ENCODE data around the gene NLGN4X. TPM values are rescaled to one million over a fixed set of nuclear protein-coding genes. Genes with fewer than 3 reads are reported as not detected.

NLGN4X gene
- total RNA-seq, 4 donors from 2014 or later = 0.22 to 3.8 (median 1.6) TPM

- TF ChIP-seq CTCF (IDR thresholded peaks at IDR 0.05; ENCODE audit: low read depth) = no peak
Observed at GRCh38 chrX:6203462-6204215, 25.0 kb downstream of the NLGN4X start.

GRCh38 chrX:6199486-6199885 lies 29.2 kb downstream of the NLGN4X start:
- TF ChIP-seq CTCF (IDR thresholded peaks at IDR 0.05; ENCODE audit: low read depth) = no peak

- no peak for TF ChIP-seq CTCF (IDR thresholded peaks at IDR 0.05; ENCODE audit: low read depth)
Observed at GRCh38 chrX:6187256-6187655, 41.4 kb downstream of the NLGN4X start.

- TF ChIP-seq CTCF (IDR thresholded peaks at IDR 0.05; ENCODE audit: low read depth) = no peak
Observed at GRCh38 chrX:6184900-6185515, 43.7 kb downstream of the NLGN4X start.

- TF ChIP-seq CTCF (IDR thresholded peaks at IDR 0.05; ENCODE audit: low read depth) = no peak
Observed at GRCh38 chrX:6175914-6176313, 52.8 kb downstream of the NLGN4X start.

- TF ChIP-seq CTCF (IDR thresholded peaks at IDR 0.05; ENCODE audit: low read depth) = no peak
Observed at GRCh38 chrX:6170424-6170823, 58.2 kb downstream of the NLGN4X start.

GRCh38 chrX:6169407-6169806 lies 59.3 kb downstream of the NLGN4X start:
- TF ChIP-seq CTCF (IDR thresholded peaks at IDR 0.05; ENCODE audit: low read depth) = no peak

Data from subcutaneous adipose tissue (tissue), 4 donors.